GM19324 (cell line): Measurements from ENCODE around the gene ACIN1.

Experiments used
- ATAC-seq: cut with Tn5 transposase; IDR thresholded peaks from one replicate; pipeline ENCODE4 v1.9.1; 2021; ENCODE audit warnings: mild to moderate bottlenecking, moderate library complexity; ENCODE audit not compliant: unreplicated experiment, low FRiP score

Gene ACIN1

DNA sequence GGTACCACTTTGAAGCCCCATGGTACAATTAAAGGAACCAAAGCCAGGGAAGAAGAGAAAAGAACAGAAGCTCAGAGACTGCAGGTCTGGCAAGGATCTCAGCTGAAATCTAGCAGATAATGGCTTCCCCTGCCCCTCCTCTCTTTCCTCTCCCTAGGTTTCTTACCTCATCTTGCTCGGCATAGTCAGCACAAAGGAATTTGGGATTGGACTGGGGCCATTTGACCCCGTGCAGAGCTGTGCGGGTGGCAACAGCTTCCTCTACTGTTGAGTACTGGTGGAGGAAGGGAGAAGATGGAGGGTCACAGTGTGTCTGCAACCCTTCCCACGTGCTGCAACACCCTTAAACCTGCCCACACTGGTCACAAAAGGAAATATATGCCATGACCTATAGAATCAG is 32.9 kb downstream of the ACIN1 start:
- no peak for ATAC-seq

GRCh38 chr14:23060536-23061260 is 34.2 kb downstream of the ACIN1 start:
- no peak for ATAC-seq

DNA sequence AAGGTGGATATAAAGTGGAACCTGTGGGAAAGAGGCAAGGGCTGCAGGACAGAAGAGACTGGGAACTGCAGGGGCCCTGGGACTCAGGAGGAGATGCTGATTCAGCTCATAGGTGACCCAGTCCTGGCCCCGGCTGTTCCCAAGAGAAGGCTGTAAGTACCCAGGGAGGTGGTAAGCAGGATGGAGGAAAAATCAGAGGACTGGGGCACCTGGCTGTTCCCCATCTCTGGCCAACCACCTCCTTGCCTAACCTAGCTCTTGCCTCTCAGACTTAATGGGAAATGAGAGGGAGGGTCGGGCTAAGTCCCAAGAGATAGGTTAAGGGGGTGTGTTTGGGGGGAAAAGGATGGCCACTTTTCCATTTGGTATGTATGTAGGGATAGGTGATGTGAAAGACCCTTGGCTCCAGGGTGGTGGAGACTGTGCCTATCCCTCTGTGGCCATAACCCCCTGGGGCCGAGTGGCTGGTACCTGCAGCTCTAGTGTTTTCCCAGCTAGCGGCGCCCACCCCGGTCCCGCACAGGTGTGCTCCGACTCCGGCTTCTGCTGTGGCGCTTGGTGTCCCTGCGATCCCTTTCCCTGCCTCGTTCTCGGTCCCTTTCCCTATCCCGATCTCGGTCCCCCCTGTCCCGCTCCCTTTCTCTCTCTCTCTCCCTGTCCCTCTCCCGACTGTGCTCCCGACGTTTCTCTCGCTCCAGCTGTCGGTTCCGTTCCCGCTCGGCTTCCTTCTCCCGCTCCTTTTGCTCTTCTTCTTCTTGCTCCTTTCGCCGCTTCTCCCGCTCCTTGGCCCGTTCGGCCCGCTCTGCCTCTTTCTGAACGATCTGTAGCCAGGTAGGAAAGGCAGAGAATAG is 36.1 kb downstream of the ACIN1 start:
- ATAC-seq, result no peak

DNA sequence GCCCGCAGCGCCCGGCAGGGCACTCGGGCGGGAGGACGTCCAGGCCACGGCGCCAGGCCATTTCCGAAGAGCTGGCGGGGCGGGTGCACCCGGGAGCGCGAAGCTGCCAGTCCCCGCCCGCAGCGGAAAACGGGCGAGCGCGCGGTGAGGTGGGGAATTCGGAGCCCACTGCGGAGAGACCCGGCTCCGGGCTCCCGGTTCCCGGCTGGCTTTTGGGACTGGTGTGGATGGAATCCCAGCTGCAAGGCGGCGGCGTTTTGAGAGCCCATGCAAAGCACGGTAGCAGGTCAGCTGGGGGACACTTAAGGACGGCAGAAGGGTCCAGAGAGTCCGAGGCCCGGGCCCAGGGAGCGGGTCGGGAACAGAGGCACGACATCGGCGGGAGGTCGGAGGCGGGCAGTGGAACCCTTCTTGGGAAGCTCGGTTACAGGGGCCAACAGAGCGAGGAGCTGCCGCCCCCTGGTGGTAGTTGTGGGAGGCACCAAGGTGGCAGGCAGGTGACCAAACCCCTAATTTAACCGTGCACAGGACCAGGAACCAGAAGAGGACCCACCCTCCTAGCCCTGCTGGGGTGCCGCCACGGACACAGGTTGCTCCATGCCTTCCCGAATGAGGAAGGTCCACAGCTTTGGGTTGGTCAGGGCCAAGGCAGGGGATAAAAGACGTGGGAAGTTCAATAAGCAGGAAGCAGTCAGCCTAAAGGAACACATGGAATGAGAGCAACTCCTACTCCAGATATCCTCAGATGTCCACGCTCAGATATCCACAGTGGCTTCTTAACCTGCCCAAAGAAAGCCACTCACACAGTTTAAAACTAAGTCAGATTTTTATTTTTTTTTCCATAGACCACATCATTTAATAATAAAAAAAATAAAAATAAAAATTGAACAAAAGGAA is 36.9 kb downstream of the ACIN1 start:
- ATAC-seq, result peak; percentile 49

- peak; percentile 47 for ATAC-seq
Measured at GRCh38 chr14:23056956-23057756, 37.8 kb downstream of the ACIN1 start, which contains the start of gene CDH24. CDH24 (minus strand) TSS chr14:23057520; CDS start chr14:23055733, 1,787 bp downstream.

GRCh38 chr14:23056145-23056955 is 38.6 kb downstream of the ACIN1 start:
- ATAC-seq, result peak; percentile 32

GRCh38 chr14:23055621-23056144 is 39.3 kb downstream of the ACIN1 start:
- no peak for ATAC-seq

GRCh38 chr14:23055147-23055550 is 39.8 kb downstream of the ACIN1 start:
- no peak for ATAC-seq

GRCh38 chr14:23054000-23054811 is 40.7 kb downstream of the ACIN1 start:
- ATAC-seq, result no peak

- no peak for ATAC-seq
Measured at GRCh38 chr14:23053426-23053825, 41.5 kb downstream of the ACIN1 start.

- no peak for ATAC-seq
Measured at GRCh38 chr14:23052671-23053070, 42.3 kb downstream of the ACIN1 start.

GRCh38 chr14:23052182-23052623 is 42.7 kb downstream of the ACIN1 start:
- ATAC-seq, result no peak

- no peak for ATAC-seq
Measured at GRCh38 chr14:23051141-23052057, 43.5 kb downstream of the ACIN1 start.

DNA sequence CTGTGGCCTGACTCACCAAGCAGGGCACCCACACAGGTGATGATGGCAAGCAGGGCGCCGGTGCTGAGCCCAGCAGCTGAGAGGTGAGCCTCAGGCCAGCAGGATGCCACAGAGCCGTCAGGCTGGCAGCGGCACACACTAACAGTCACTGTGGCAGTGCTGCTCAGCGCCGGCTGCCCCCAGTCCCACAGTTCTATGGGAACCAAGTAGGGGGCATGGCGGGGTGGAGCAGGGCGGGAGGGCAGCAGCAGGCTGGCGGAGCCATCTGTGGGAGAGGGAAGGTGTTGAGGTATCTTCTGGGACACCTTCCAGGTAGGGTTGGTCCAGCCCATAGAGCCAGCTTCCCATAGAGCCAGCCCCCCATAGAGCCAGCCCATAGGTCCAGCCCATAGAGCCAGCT is 45.9 kb downstream of the ACIN1 start:
- ATAC-seq, result no peak

DNA sequence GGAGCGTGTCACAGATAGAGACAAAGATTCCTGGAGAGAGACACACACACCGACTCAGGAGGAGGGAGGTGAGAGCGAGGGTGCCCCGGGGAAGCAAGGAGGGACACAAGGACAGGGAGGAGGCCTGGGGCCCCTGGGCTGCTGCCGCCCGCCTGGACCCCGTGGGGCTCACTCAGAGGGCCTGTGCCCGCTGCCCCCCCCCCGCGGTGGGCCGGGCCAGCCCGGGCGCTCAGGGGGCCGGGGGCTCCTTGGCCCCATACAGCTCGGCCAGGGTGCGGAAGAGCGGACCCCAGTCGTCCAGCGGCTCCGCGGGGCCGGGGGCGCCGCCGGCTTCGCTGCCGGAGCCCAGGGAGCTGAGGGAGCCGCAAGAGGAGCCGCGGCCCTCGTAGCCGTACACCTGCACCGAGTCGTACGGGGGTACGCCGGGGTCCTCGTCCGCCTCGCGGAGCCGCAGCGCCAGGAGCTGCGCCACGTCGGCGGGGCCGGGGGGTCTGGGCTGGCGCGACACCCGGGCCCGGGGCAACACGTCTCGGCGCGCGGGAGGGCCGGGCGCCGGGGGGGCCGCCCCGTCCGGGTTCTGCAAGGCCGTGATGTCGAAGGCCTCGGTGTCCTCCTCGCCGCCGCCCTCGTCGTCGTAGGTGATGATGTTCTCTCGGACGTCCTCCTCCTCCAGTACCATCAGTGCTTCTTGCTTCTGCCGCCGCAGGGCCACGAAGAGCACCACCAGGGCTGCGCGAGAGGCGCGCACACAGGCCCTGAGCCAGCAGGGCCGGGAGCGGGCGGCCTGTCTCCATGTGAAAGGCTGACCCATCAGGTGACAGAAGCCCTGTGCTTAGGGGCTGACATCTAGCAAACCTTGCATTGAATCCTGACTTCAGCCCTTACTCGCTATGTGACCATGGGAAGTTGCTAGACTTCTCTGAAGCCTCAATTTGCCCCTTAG is 46.9 kb downstream of the ACIN1 start:
- no peak for ATAC-seq
